ENCODE data around the gene MS4A15. TPM values are rescaled to one million over a fixed set of nuclear protein-coding genes. Genes with fewer than 3 reads are reported as not detected.

Gene MS4A15
- total RNA-seq, 1 donor from 2014 or later, result not detected

DNA sequence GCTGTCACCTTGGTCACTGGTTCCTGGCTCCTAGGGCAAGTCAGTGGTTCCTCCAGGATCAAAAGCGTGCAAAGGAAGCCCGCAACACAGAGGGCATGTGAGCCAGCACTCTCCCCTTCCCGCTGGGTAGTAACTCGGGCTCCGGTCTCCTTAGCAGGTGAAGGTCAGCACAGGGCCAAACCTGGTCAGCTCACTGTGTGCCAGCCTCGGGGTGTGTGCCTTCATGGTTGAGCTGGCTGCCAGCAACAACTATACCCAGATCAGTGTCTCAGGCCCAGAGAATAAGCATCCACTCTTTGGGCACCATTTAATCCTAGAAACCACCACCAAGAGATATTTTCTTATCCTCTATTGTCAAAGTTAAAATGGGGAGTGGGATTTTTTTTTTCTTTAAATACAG, 69.1 kb downstream of the MS4A15 start:
- Mint-ChIP-seq H3K9me3 (no peaks in the 10 kb centered on the region), H3K27ac (no peak overlapping the region)

More for the DNA sequence above, 69.1 kb downstream of the MS4A15 start:
- H3K4me3 Mint-ChIP-seq, result no peak overlapping the region
- peaks cover 8% of the 10 kb centered on the region for H3K27me3 Mint-ChIP-seq (ENCODE audit: insufficient read depth)
- intact Hi-C loops (cut with micrococcal nuclease), result no loop called here
- DNase-seq (ENCODE audit: low spot score), result no peak
- H3K36me3 Mint-ChIP-seq (ENCODE audit: low read depth), result no peaks in the 10 kb centered on the region
- no peaks in the 10 kb centered on the region for H3K4me1 Mint-ChIP-seq (ENCODE audit: low read depth)

Other genes starting within 250 kb of the MS4A15 start
- not detected in 2 replicates for gene MS4A13, start 241.5 kb upstream of the MS4A15 start, total RNA-seq
- gene MS4A8, start 57.3 kb upstream of the MS4A15 start, total RNA-seq, result not detected in 2 replicates
- gene MS4A18, start 32.1 kb upstream of the MS4A15 start, total RNA-seq, result not detected in 2 replicates
- gene MS4A10, start 28.5 kb downstream of the MS4A15 start, total RNA-seq, result not detected in 2 replicates
- gene CCDC86, start 85.2 kb downstream of the MS4A15 start, total RNA-seq, result 88.2 and 92.2 TPM in 2 replicates
- 0.10 TPM in 2 replicates for gene PTGDR2, start 99.1 kb downstream of the MS4A15 start, total RNA-seq
- not detected in 2 replicates for gene ZP1, start 110.7 kb downstream of the MS4A15 start, total RNA-seq
- 221 and 222 TPM in 2 replicates for gene PRPF19, start 149.7 kb downstream of the MS4A15 start, total RNA-seq
- gene TMEM109, start 157.3 kb downstream of the MS4A15 start, total RNA-seq, result 138 and 143 TPM in 2 replicates
- gene TMEM132A, start 167.6 kb downstream of the MS4A15 start, total RNA-seq, result 2.4 and 3.2 TPM in 2 replicates
- gene SLC15A3, start 195.3 kb downstream of the MS4A15 start, total RNA-seq, result 1.7 and 2.0 TPM in 2 replicates
- gene CD6, start 214.8 kb downstream of the MS4A15 start, total RNA-seq, result 411 and 416 TPM in 2 replicates

All from activated T-helper 1 cell treated with anti-CD3 and anti-CD28 coated beads, Interleukin-12 subunit alpha, Interleukin-12 subunit beta, Interleukin-2, Interleukin-4 antibody, amounts not matched to agents 30 ng/mL and 10 ng/mL and 1 ng/mL, durations not matched to agents 14 hours and 24 hours and 36 hours (primary cell).